A673 (cell line): Measurements from ENCODE around the gene VAT1L.

Experiments used
- EZH2 ChIP-seq: fragments of 200-600 bp; sonication (generic); IDR thresholded peaks from 2 replicates; pipeline ENCODE4 v1.6.1; 2017; ENCODE audit warnings: borderline replicate concordance, low read depth, mild to moderate bottlenecking, mixed read lengths, antibody characterized with exemption, low read length; ENCODE audit not compliant: poor library complexity, severe bottlenecking
- TF ChIP-seq, protein P1 (sequence below): fragments of 300-800, 200-600 bp; sonication (generic); conservative IDR thresholded peaks from 2 replicates; pipeline ENCODE4 v1.5.1; 2017; ENCODE audit warnings: low read depth, mild to moderate bottlenecking, antibody characterized with exemption, low read length, moderate library complexity, mixed read lengths

GRCh38 chr16:77871932-77872331 is 83.6 kb downstream of the VAT1L start:
- TF ChIP-seq, protein P1, sequence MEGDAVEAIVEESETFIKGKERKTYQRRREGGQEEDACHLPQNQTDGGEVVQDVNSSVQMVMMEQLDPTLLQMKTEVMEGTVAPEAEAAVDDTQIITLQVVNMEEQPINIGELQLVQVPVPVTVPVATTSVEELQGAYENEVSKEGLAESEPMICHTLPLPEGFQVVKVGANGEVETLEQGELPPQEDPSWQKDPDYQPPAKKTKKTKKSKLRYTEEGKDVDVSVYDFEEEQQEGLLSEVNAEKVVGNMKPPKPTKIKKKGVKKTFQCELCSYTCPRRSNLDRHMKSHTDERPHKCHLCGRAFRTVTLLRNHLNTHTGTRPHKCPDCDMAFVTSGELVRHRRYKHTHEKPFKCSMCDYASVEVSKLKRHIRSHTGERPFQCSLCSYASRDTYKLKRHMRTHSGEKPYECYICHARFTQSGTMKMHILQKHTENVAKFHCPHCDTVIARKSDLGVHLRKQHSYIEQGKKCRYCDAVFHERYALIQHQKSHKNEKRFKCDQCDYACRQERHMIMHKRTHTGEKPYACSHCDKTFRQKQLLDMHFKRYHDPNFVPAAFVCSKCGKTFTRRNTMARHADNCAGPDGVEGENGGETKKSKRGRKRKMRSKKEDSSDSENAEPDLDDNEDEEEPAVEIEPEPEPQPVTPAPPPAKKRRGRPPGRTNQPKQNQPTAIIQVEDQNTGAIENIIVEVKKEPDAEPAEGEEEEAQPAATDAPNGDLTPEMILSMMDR, result no peak
- TF ChIP-seq EZH2, result no peak
